ENCODE data around the gene EFCAB13.

EFCAB13 gene

GRCh38 chr17:47400333-47400732, 76.6 kb downstream of the EFCAB13 start:
- ChIA-PET POLR2A (interaction anchor here (0.7 kb wide), 1 partner anchor 89 kb away, joined by 5 read pairs; no protein-coding TSS in a partner anchor), CTCF (interaction anchor here (0.7 to 1.2 kb wide), 5 partner anchors 11 to 244 kb away, joined by 3 to 6 read pairs (median 4); no protein-coding TSS in a partner anchor)
- H3K4me3 ChIP-seq (ENCODE audit: low read depth, low read length), result no peak overlapping the region
- no peaks in the 10 kb centered on the region for H3K36me3 ChIP-seq (ENCODE audit: control insufficient read depth in 2 of 2, insufficient read depth in 1 of 2, low read length in 2 of 2)
- H3K9me3 ChIP-seq (ENCODE audit: control insufficient read depth, insufficient read depth, low read depth, low read length), result no peaks in the 10 kb centered on the region
- TF ChIP-seq SCRT2 (tag by site-specific recombination; IDR thresholded peaks at IDR 0.05) (peak; percentile 73), WT1 (tag by site-specific recombination; IDR thresholded peaks at IDR 0.05) (peak; percentile 42; the same call in 1 of the 2 replicates), ZNF398 (tag by site-specific recombination; IDR thresholded peaks at IDR 0.05) (peak; percentile 66), ZNF610 (tag by site-specific recombination; IDR thresholded peaks at IDR 0.05; ENCODE audit: borderline replicate concordance) (no peak), KLF17 (tag by site-specific recombination; IDR thresholded peaks at IDR 0.05) (0 out of 2 replicates have a peak, but pooled peaks have one; percentile 36), OVOL3 (tag by site-specific recombination; IDR thresholded peaks at IDR 0.05) (no peak), MEIS1 (CRISPR knock-in tag; IDR thresholded peaks at IDR 0.05; ENCODE audit: borderline replicate concordance) (no peak), ZNF560 (tag by site-specific recombination; IDR thresholded peaks at IDR 0.05; ENCODE audit: borderline replicate concordance) (no peak)
- H3K27ac ChIP-seq (ENCODE audit: extremely low read depth, low read depth, low read length), result no peak overlapping the region
- H3K4me1 ChIP-seq (ENCODE audit: control insufficient read depth, insufficient read depth, low read length), result no peaks in the 10 kb centered on the region

GRCh38 chr17:47401100-47401499, 77.3 kb downstream of the EFCAB13 start:
- Histone ChIP-seq H3K36me3 (ENCODE audit: control insufficient read depth in 2 of 2, insufficient read depth in 1 of 2, low read length in 2 of 2) (no peaks in the 10 kb centered on the region), H3K4me3 (ENCODE audit: low read depth, low read length) (no peak overlapping the region), H3K9me3 (ENCODE audit: control insufficient read depth, insufficient read depth, low read depth, low read length) (no peaks in the 10 kb centered on the region), H3K27ac (ENCODE audit: extremely low read depth, low read depth, low read length) (no peak overlapping the region), H3K4me1 (ENCODE audit: control insufficient read depth, insufficient read depth, low read length) (no peaks in the 10 kb centered on the region)
- TF ChIP-seq ZNF747 (tag by site-specific recombination; IDR thresholded peaks at IDR 0.05) (no peak), ZNF391 (tag by site-specific recombination; IDR thresholded peaks at IDR 0.05; ENCODE audit: borderline replicate concordance, low read depth) (no peak), KLF7 (tag by site-specific recombination; IDR thresholded peaks at IDR 0.05; ENCODE audit: borderline replicate concordance) (no peak), ZNF175 (tag by site-specific recombination; IDR thresholded peaks at IDR 0.05) (no peak), ZNF112 (tag by site-specific recombination; IDR thresholded peaks at IDR 0.05) (no peak), ZNF658 (tag by site-specific recombination; IDR thresholded peaks at IDR 0.05) (no peak), ZNF146 (tag by site-specific recombination; IDR thresholded peaks at IDR 0.05) (no peak), ZNF354C (tag by site-specific recombination; IDR thresholded peaks at IDR 0.05; ENCODE audit: borderline replicate concordance, low read depth) (no peak), ZNF830 (tag by site-specific recombination; IDR thresholded peaks at IDR 0.05; ENCODE audit: low read depth) (no peak), ZNF645 (tag by site-specific recombination; IDR thresholded peaks at IDR 0.05) (no peak)
- CTCF ChIA-PET, result interaction anchor here (0.6 to 1.1 kb wide), 5 partner anchors 11 to 331 kb away, joined by 3 to 6 read pairs (median 3); no protein-coding TSS in a partner anchor
- POLR2A ChIA-PET, result interaction anchor here (0.7 kb wide), 1 partner anchor 88 kb away, joined by 5 read pairs; no protein-coding TSS in a partner anchor

- Histone ChIP-seq H3K27ac (ENCODE audit: extremely low read depth, low read depth, low read length) (no peak overlapping the region), H3K4me1 (ENCODE audit: control insufficient read depth, insufficient read depth, low read length) (no peaks in the 10 kb centered on the region), H3K4me3 (ENCODE audit: low read depth, low read length) (no peak overlapping the region), H3K9me3 (ENCODE audit: control insufficient read depth, insufficient read depth, low read depth, low read length) (no peaks in the 10 kb centered on the region), H3K36me3 (ENCODE audit: control insufficient read depth in 2 of 2, insufficient read depth in 1 of 2, low read length in 2 of 2) (no peaks in the 10 kb centered on the region)
- ChIA-PET POLR2A (no interaction called here), CTCF (no interaction called here)
- TF ChIP-seq SETDB1 (IDR thresholded peaks at IDR 0.05; ENCODE audit: insufficient read length, low read length) (no peak), ZNF785 (tag by site-specific recombination; IDR thresholded peaks at IDR 0.05) (no peak), ZNF341 (tag by site-specific recombination; IDR thresholded peaks at IDR 0.05; ENCODE audit: low read depth) (no peak), ZNF112 (tag by site-specific recombination; IDR thresholded peaks at IDR 0.05) (no peak), ZNF19 (tag by site-specific recombination; IDR thresholded peaks at IDR 0.05; ENCODE audit: low read depth) (no peak), ZBTB7A (tag by site-specific recombination; IDR thresholded peaks at IDR 0.05; ENCODE audit: low read depth) (no peak), ZNF433 (tag by site-specific recombination; IDR thresholded peaks at IDR 0.05; ENCODE audit: low read depth) (no peak), ZBTB48 (tag by site-specific recombination; IDR thresholded peaks at IDR 0.05) (no peak), ZSCAN23 (tag by site-specific recombination; IDR thresholded peaks at IDR 0.05) (no peak), ZNF157 (tag by site-specific recombination; IDR thresholded peaks at IDR 0.05) (no peak), BCL6B (tag by site-specific recombination; IDR thresholded peaks at IDR 0.05) (no peak), GLIS1 (tag by site-specific recombination; IDR thresholded peaks at IDR 0.05) (no peak)
Observed at GRCh38 chr17:47404006-47404405, 80.3 kb downstream of the EFCAB13 start.

Data from HEK293 (cell line).